ENCODE measurements around the gene TAX1BP1. TPM values are rescaled to one million over a fixed set of nuclear protein-coding genes. Genes with fewer than 3 reads are reported as not detected.

Gene TAX1BP1
- total and polyA plus RNA-seq, 11 donors = 91.2 to 190 (median 159) TPM

GRCh38 chr7:27697861-27698430, 42.0 kb upstream of the TAX1BP1 start:
- Histone ChIP-seq H3K36me3 (no peaks in the 10 kb centered on the region), H3K27me3 (no peaks in the 10 kb centered on the region), H3K9me3 (no peaks in the 10 kb centered on the region), H3K4me3 (no peak overlapping the region), H3K27ac (peak overlapping the region in 1 of 12 donors; percentile 77), H3K4me1 (peaks cover 0 to 18% (median 0%) of the 10 kb centered on the region in 12 donors)
- peak in 3 of 4 donors; percentile 47 to 66 (median 51) for ATAC-seq
- peak in 2 of 5 donors; percentile 10 to 34 for DNase-seq
- intact Hi-C loops (cut with DNase I) = no loop called here
- TF ChIP-seq CTCF (IDR thresholded peaks at IDR 0.05) = no peak
- 77 to 84% (median 81%) methylated on average over 3 of the region's 3 CpGs for WGBS, 4 donors

- peaks cover 0 to 7% (median 0%) of the 10 kb centered on the region in 12 donors for H3K4me1 ChIP-seq
- DNase-seq (no peak), ATAC-seq (no peak)
- no peak overlapping the region for H3K27ac ChIP-seq
- H3K4me3 ChIP-seq = no peak overlapping the region
- no peaks in the 10 kb centered on the region for H3K9me3 ChIP-seq
- no peaks in the 10 kb centered on the region for H3K36me3 ChIP-seq
- TF ChIP-seq CTCF (IDR thresholded peaks at IDR 0.05) (no peak), POLR2A (IDR thresholded peaks at IDR 0.05) (no peak)
- intact Hi-C loops (cut with DNase I) = no loop called here
- WGBS, 4 donors = 88 to 97% (median 90%) methylated on average over 2 of the region's 2 CpGs
- H3K27me3 ChIP-seq = no peaks in the 10 kb centered on the region
These were observed 40.2 kb upstream of the TAX1BP1 start for GRCh38 chr7:27699751-27700150.

DNA sequence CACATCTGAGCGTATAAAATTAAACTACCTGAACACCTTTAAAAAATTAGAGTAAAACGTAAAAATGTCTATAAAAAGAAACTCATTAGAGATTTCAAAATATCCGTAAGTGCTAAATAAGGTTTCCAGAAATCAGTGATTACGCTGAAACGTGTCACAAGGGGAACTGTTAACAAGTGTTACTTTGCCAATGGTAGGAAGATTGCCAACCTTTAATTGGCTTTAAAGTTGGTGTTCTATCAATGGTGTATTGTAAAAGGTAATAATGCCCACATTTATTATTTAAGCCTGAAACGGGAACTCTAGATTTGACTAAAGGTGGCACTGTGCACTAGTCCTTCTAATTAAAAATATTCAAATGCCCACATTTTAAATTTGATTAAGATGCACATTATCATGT, 39.5 kb upstream of the TAX1BP1 start:
- Histone ChIP-seq H3K27me3 (no peaks in the 10 kb centered on the region), H3K4me3 (no peak overlapping the region), H3K4me1 (peaks cover 0 to 7% (median 0%) of the 10 kb centered on the region in 12 donors), H3K36me3 (no peaks in the 10 kb centered on the region), H3K9me3 (no peaks in the 10 kb centered on the region), H3K27ac (no peak overlapping the region)
- intact Hi-C loops (cut with DNase I) = no loop called here
- TF ChIP-seq POLR2A (IDR thresholded peaks at IDR 0.05) (no peak), CTCF (IDR thresholded peaks at IDR 0.05) (no peak)
- ATAC-seq = no peak
- WGBS, 4 donors = 68 to 76% (median 74%) methylated on average over 6 of the region's 6 CpGs
- no peak for DNase-seq

GRCh38 chr7:27703181-27703580, 36.8 kb upstream of the TAX1BP1 start:
- H3K9me3 ChIP-seq = no peaks in the 10 kb centered on the region
- no peak overlapping the region for H3K27ac ChIP-seq
- DNase-seq = no peak
- peaks cover 0 to 7% (median 0%) of the 10 kb centered on the region in 12 donors for H3K4me1 ChIP-seq
- WGBS, 4 donors = 92 to 100% (median 96%) methylated on average over 1 of the region's 1 CpG
- no peak for ATAC-seq
- no peaks in the 10 kb centered on the region for H3K27me3 ChIP-seq
- intact Hi-C loops (cut with DNase I) = no loop called here
- TF ChIP-seq CTCF (IDR thresholded peaks at IDR 0.05) (no peak), POLR2A (IDR thresholded peaks at IDR 0.05) (no peak)
- no peaks in the 10 kb centered on the region for H3K36me3 ChIP-seq
- no peak overlapping the region for H3K4me3 ChIP-seq
